H9 (cell line): Measurements from ENCODE around the gene MYBPC3. TPM values are rescaled to one million over a fixed set of nuclear protein-coding genes. Genes with fewer than 3 reads are reported as not detected.
A peak's percentile ranks its signal among the peaks of the same experiment; 100 is the strongest.

ENCODE experiments used
- DNase-seq: peaks from one replicate; pipeline ENCODE4 v3.0.0-alpha.2; 2017
- H2AFZ ChIP-seq: one replicate; pipeline ENCODE4 v1.6.1; 2013; ENCODE audit warnings: mild to moderate bottlenecking, low read length, control low read depth, moderate library complexity
- H2AK5ac ChIP-seq: 2 replicates; pipeline ENCODE4 v1.6.1; 2013; ENCODE audit warnings: low read length, control low read depth, mixed read lengths; ENCODE audit not compliant: insufficient read length
- H2BK120ac ChIP-seq: one replicate; pipeline ENCODE4 v1.6.1; 2013; ENCODE audit warnings: low read depth, mild to moderate bottlenecking, low read length, control low read depth, inconsistent platforms; ENCODE audit not compliant: poor library complexity, severe bottlenecking
- H2BK12ac ChIP-seq: 2 replicates; pipeline ENCODE4 v1.6.1; 2013; ENCODE audit warnings: low read length, control low read depth, mixed read lengths, low read depth; ENCODE audit not compliant: insufficient read length
- H2BK15ac ChIP-seq: 2 replicates; pipeline ENCODE4 v1.6.1; 2013; ENCODE audit warnings: low read depth, low read length, control low read depth
- H2BK20ac ChIP-seq: one replicate; pipeline ENCODE4 v1.6.1; 2013; ENCODE audit warnings: low read depth, mild to moderate bottlenecking, low read length, control low read depth, inconsistent platforms; ENCODE audit not compliant: poor library complexity, severe bottlenecking
- H2BK5ac ChIP-seq: 2 replicates; pipeline ENCODE4 v1.6.1; 2013; ENCODE audit warnings: low read length, control low read depth, mixed read lengths; ENCODE audit not compliant: insufficient read length
- H3K14ac ChIP-seq: 2 replicates; pipeline ENCODE4 v1.6.1; 2013; ENCODE audit warnings: low read length, control low read depth; ENCODE audit not compliant: insufficient read depth
- H3K18ac ChIP-seq: 2 replicates; pipeline ENCODE4 v1.6.1; 2013; ENCODE audit warnings: low read depth, mild to moderate bottlenecking, mixed read lengths, low read length, control low read depth; ENCODE audit not compliant: insufficient read length
- H3K23ac ChIP-seq: 2 replicates; pipeline ENCODE4 v1.6.1; 2013; ENCODE audit warnings: low read length, control low read depth, mixed read lengths, low read depth; ENCODE audit not compliant: insufficient read length
- H3K23me2 ChIP-seq: 2 replicates; pipeline ENCODE4 v1.6.1; 2013; ENCODE audit warnings: low read depth, mild to moderate bottlenecking, mixed read lengths, low read length, control low read depth; ENCODE audit not compliant: insufficient read length, poor library complexity, severe bottlenecking
- H3K27ac ChIP-seq: 2 replicates; pipeline ENCODE4 v1.5.1; 2013; ENCODE audit warnings: low read length, control low read depth, mixed read lengths, low read depth; ENCODE audit not compliant: insufficient read length
- H3K27me3 ChIP-seq: 2 replicates; pipeline ENCODE4 v1.6.1; 2013; ENCODE audit warnings: low read length, control low read depth, inconsistent platforms; ENCODE audit not compliant: insufficient read depth
- H3K4ac ChIP-seq: 2 replicates; pipeline ENCODE4 v1.6.1; 2013; ENCODE audit warnings: low read depth, mild to moderate bottlenecking, control low read depth, inconsistent platforms, low read length, moderate library complexity
- H3K4me1 ChIP-seq: 2 replicates; pipeline ENCODE4 v1.6.1; 2013; ENCODE audit warnings: low read length, control low read depth, inconsistent platforms; ENCODE audit not compliant: insufficient read depth
- H3K4me2 ChIP-seq: 2 replicates; pipeline ENCODE4 v1.6.1; 2013; ENCODE audit warnings: low read length, control low read depth, mixed read lengths; ENCODE audit not compliant: insufficient read length, insufficient read depth
- H3K56ac ChIP-seq: 2 replicates; pipeline ENCODE4 v1.6.1; 2013; ENCODE audit warnings: low read depth, mild to moderate bottlenecking, mixed read lengths, low read length, control low read depth; ENCODE audit not compliant: insufficient read length
- H3K79me1 ChIP-seq: 2 replicates; pipeline ENCODE4 v1.6.1; 2013; ENCODE audit warnings: low read depth, mild to moderate bottlenecking, moderate library complexity, low read length, control low read depth, inconsistent platforms; ENCODE audit not compliant: insufficient read depth, poor library complexity, severe bottlenecking
- H3K79me2 ChIP-seq: 2 replicates; pipeline ENCODE4 v1.6.1; 2013; ENCODE audit warnings: low read length, control low read depth, inconsistent platforms; ENCODE audit not compliant: insufficient read depth
- H3K9ac ChIP-seq: 2 replicates; pipeline ENCODE4 v1.6.1; 2013; ENCODE audit warnings: low read length, control low read depth, mixed read lengths; ENCODE audit not compliant: insufficient read length; ENCODE audit errors: extremely low read depth
- H3K9me3 ChIP-seq: one replicate; pipeline ENCODE4 v1.6.1; 2013; ENCODE audit warnings: low read depth, low read length, inconsistent platforms; ENCODE audit not compliant: control insufficient read depth
- H3T11ph ChIP-seq: one replicate; pipeline ENCODE4 v1.6.1; 2013; ENCODE audit warnings: mild to moderate bottlenecking, low read length, control low read depth, inconsistent platforms
- H4K20me1 ChIP-seq: one replicate; pipeline ENCODE4 v1.6.1; 2013; ENCODE audit not compliant: control insufficient read depth, insufficient read length, insufficient read depth
- H4K5ac ChIP-seq: 2 replicates; pipeline ENCODE4 v1.6.1; 2013; ENCODE audit warnings: low read depth, mild to moderate bottlenecking, mixed read lengths, low read length, control low read depth; ENCODE audit not compliant: insufficient read length
- H4K8ac ChIP-seq: replicated peaks from 2 replicates; pipeline ENCODE4 v1.6.1; 2013; ENCODE audit warnings: low read length, control low read depth, mixed read lengths, low read depth; ENCODE audit not compliant: insufficient read length
- H4K91ac ChIP-seq: 2 replicates; pipeline ENCODE4 v1.6.1; 2013; ENCODE audit warnings: low read depth, mild to moderate bottlenecking, moderate library complexity, mixed read lengths, low read length, control low read depth; ENCODE audit not compliant: insufficient read length
- H3K27ac Mint-ChIP-seq, 3 experiments: 2 replicates in 2 of 3; 3 replicates in 1 of 3; pipeline ENCODE4 v1.8.0; 2020 to 2021; ENCODE audit warnings: mixed read lengths in 3 of 3, mild to moderate bottlenecking in 1 of 3, moderate library complexity in 1 of 3
- H3K27me3 Mint-ChIP-seq: 2 replicates; pipeline ENCODE4 v1.8.0; 2021; ENCODE audit warnings: low read depth, mild to moderate bottlenecking, moderate library complexity, mixed read lengths
- H3K36me3 Mint-ChIP-seq, 3 experiments: 2 replicates in 2 of 3; 3 replicates in 1 of 3; pipeline ENCODE4 v1.8.0; 2020 to 2021; ENCODE audit warnings: low read depth in 3 of 3, mixed read lengths in 3 of 3; ENCODE audit not compliant: insufficient read depth in 1 of 3
- H3K4me1 Mint-ChIP-seq, 2 experiments: 2 replicates each; pipeline ENCODE4 v1.8.0; 2020; ENCODE audit warnings: mixed read lengths in 2 of 2
- H3K4me3 Mint-ChIP-seq, 2 experiments: 2 replicates in 1 of 2; 3 replicates in 1 of 2; pipeline ENCODE4 v1.8.0; 2020 to 2021; ENCODE audit warnings: mild to moderate bottlenecking in 2 of 2, mixed read lengths in 2 of 2, moderate library complexity in 1 of 2
- H3K9me3 Mint-ChIP-seq, 2 experiments: 2 replicates in 1 of 2; 3 replicates in 1 of 2; pipeline ENCODE4 v1.8.0; 2020; ENCODE audit warnings: mild to moderate bottlenecking in 2 of 2, mixed read lengths in 2 of 2, moderate library complexity in 1 of 2
- CTCF ChIP-seq: fragments of 200-600 bp; sonication (generic); conservative IDR thresholded peaks from 3 replicates; pipeline ENCODE4 v1.8.0; 2021; ENCODE audit warnings: antibody characterized with exemption, mild to moderate bottlenecking
- WGBS: extraction: QIAGEN DNeasy Blood & Tissue Kit; methylation state at CpG from one replicate; pipeline ENCODE4 v1.1.7; 2013; ENCODE audit warnings: missing lambda C conversion rate, low lambda C conversion rate, mixed read lengths; ENCODE audit not compliant: insufficient read length; ENCODE audit errors: extremely low coverage; 5-methylcytosine and 5-hydroxymethylcytosine counted together
- total RNA-seq: library from RNA; stranded (reverse); gene quantifications from 2 replicates; pipeline ENCODE4 v1.2.1, GENCODE V29; 2021

Gene MYBPC3
- total RNA-seq, 1 experiment from 2014 or later, result not detected

- no peak overlapping the region for H4K91ac ChIP-seq
- H3K27ac Mint-ChIP-seq, result peak overlapping the region in 1 of 3 experiments; percentile 51; a peak in 1 of 7 replicates
- H3K9me3 ChIP-seq, result no peaks in the 10 kb centered on the region
- H3K23ac ChIP-seq, result no peak overlapping the region
- H3K27ac ChIP-seq, result no peak overlapping the region
- no peak overlapping the region for H3K18ac ChIP-seq
- no peak for DNase-seq
- H3K9ac ChIP-seq, result no peak overlapping the region
- TF ChIP-seq CTCF, result no peak
- no peak overlapping the region for H2BK15ac ChIP-seq
- peaks cover 23 to 60% (median 40%) of the 10 kb centered on the region in 3 experiments for H3K36me3 Mint-ChIP-seq
- no peak overlapping the region for H2BK12ac ChIP-seq
- no peak overlapping the region for H3K56ac ChIP-seq
- no peaks in the 10 kb centered on the region for H3K79me1 ChIP-seq
- H3K4me2 ChIP-seq, result no peak overlapping the region
- H3T11ph ChIP-seq, result no peak overlapping the region
- no peak overlapping the region for H2BK5ac ChIP-seq
- H2BK120ac ChIP-seq, result no peak overlapping the region
- H3K79me2 ChIP-seq, result no peaks in the 10 kb centered on the region
- H2BK20ac ChIP-seq, result no peak overlapping the region
- H3K4me3 Mint-ChIP-seq, result no peak overlapping the region
- H4K20me1 ChIP-seq, result no peaks in the 10 kb centered on the region
- H3K4me1 ChIP-seq, result no peaks in the 10 kb centered on the region
- H2AFZ ChIP-seq, result no peak overlapping the region
- peaks cover 4 to 16% of the 10 kb centered on the region in 2 experiments for H3K4me1 Mint-ChIP-seq
- no CpG with 5 or more reads among the region's 6 CpGs for WGBS
- H3K23me2 ChIP-seq, result no peaks in the 10 kb centered on the region
- no peak overlapping the region for H4K8ac ChIP-seq
- no peaks in the 10 kb centered on the region for H3K27me3 ChIP-seq
- H2AK5ac ChIP-seq, result no peak overlapping the region
- H3K14ac ChIP-seq, result no peak overlapping the region
- no peaks in the 10 kb centered on the region for H3K27me3 Mint-ChIP-seq
- no peak overlapping the region for H4K5ac ChIP-seq
- H3K4ac ChIP-seq, result no peak overlapping the region
- H3K9me3 Mint-ChIP-seq, result peaks cover 4 to 6% of the 10 kb centered on the region in 2 experiments; a peak in 2 of 5 replicates
These were observed 44.3 kb downstream of the MYBPC3 start for GRCh38 chr11:47308050-47308823.
